Heart right ventricle (tissue), 16 donors: ENCODE measurements around the gene TPRG1. TPM values are rescaled to one million over a fixed set of nuclear protein-coding genes. Genes with fewer than 3 reads are reported as not detected.

Source experiments
- ATAC-seq, 8 donors: fragments of 200-7000 bp; cut with Tn5 transposase; one replicate each; pipeline ENCODE4 v1.9.1; 2020; ENCODE audit warnings: mild to moderate bottlenecking in 8 of 8, moderate library complexity in 8 of 8, moderate number of reproducible peaks in 1 of 8
- DNase-seq, 2 donors: peaks; one replicate each; pipeline ENCODE4 v3.0.0-alpha.2; 2020
- H3K27ac ChIP-seq, 10 donors: fragments of 200-600 bp; sonication (generic) in 2 of 10; one replicate each; pipeline versions ENCODE4 v1.5.0 to v1.8.0; 2020 to 2022; ENCODE audit warnings: mild to moderate bottlenecking in 3 of 10
- H3K27me3 ChIP-seq, 7 donors: fragments of 200-600 bp; one replicate each; pipeline ENCODE4 v1.8.0; 2021 to 2022; ENCODE audit warnings: mild to moderate bottlenecking in 2 of 7
- H3K36me3 ChIP-seq, 9 donors: fragments of 200-600 bp; sonication (generic) in 1 of 9; one replicate each; pipeline versions ENCODE4 v1.5.0 to v1.8.0; 2020 to 2022; ENCODE audit warnings: mild to moderate bottlenecking in 2 of 9
- H3K4me1 ChIP-seq, 9 donors: fragments of 200-600 bp; sonication (generic) in 1 of 9; one replicate each; pipeline versions ENCODE4 v1.5.0 to v1.8.0; 2020 to 2022; ENCODE audit warnings: mild to moderate bottlenecking in 4 of 9
- H3K4me3 ChIP-seq, 10 donors: fragments of 200-600 bp; sonication (generic) in 2 of 10; one replicate each; pipeline versions ENCODE4 v1.5.0 to v1.8.0; 2020 to 2022; ENCODE audit warnings: mild to moderate bottlenecking in 7 of 10, moderate library complexity in 2 of 10
- H3K9me3 ChIP-seq, 11 donors: fragments of 200-600 bp in 10 of 11; sonication (generic) in 2 of 11; one replicate each; pipeline versions ENCODE4 v1.5.0 to v1.8.0; 2013 to 2022; ENCODE audit warnings: mild to moderate bottlenecking in 2 of 11, control low read depth in 1 of 11, moderate library complexity in 1 of 11
- WGBS, 2 donors: extraction: QIAGEN DNeasy Blood & Tissue Kit; methylation state at CpG; one replicate each; pipeline ENCODE4 v1.1.7; 2013; ENCODE audit warnings: inconsistent platforms in 1 of 2; 5-methylcytosine and 5-hydroxymethylcytosine counted together
- intact Hi-C, 10 donors: fragments of 100-400 bp; cut with DNase I; formaldehyde crosslinking; loops; one replicate each; pipeline versions ENCODE4 v1.11.1 to v1.14.2; 2022
- polyA plus RNA-seq, 2 donors: library from polyadenylated mRNA; stranded (reverse); fragments of 200-250 nt; gene quantifications; one replicate each; pipeline ENCODE4 v1.2.3, GENCODE V29; 2013
- total RNA-seq, 10 donors: library from RNA; stranded (reverse); fragmentation: NEBNext Ultra II Directional in 3 of 10; extraction: Animal tissue kit (Norgen Biotek cat#: 25700) in 3 of 10; gene quantifications; one replicate each; pipeline versions ENCODE4 v1.2.1 to v1.2.4, GENCODE V29; 2021 to 2023
- TF ChIP-seq, protein P1 (sequence below), 9 donors: fragments of 200-600 bp; sonication (generic) in 2 of 9; IDR thresholded peaks; one replicate each; pipeline versions ENCODE4 v1.5.0 to v1.8.0; 2021 to 2022; ENCODE audit warnings: antibody characterized with exemption in 9 of 9, mild to moderate bottlenecking in 5 of 9, moderate library complexity in 1 of 9
- donor health status: Arrhythmogenic right ventricular cardiomyopathy.
- donor health status: ischemic (EF 13 %, LVEDD 7.1; RV severe dilation, severe dysfunction).
- donor health status: healthy with polysubstance abuse.
- donor health status: DM: no; HTN: yes; CAD: no.
- donor health status: DM: no; HTN: no; CAD: no.
- donor health status: ischemic (EF 25% LVEDD 6.9; RV normal size, moderate dysfunction).
- donor health status: ischemic (EF 25% LVEDD 5.7; RV mildly dilated, moderate dysfunction).
- donor health status: healthy.
- donor health status: DM: yes; HTN: yes; CAD: no.
- donor health status: Ischemic cardiomyopathy.
- donor health status: ischemic (EF 35%, LVEDD 5.7; RV mildly dilated, moderate dysfunction).
- donor health status: nonischemic (EF 11% LVEDD 7.7; RV severe dilation, severe dysfunction).
- donor health status: DM: yes; HTN: yes; CAD: no.
- donor health status: PGD.
- donor health status: ischemic (EF 29% LVEDD 5.4; RV normal size, mild dysfunction).
- donor health status: nonischemic (EF 23%, LVEDD 6.1; RV moderate dilation, normal function).

The TPRG1 gene
- total and polyA plus RNA-seq, 12 donors = 0.62 to 3.1 (median 1.8) TPM

DNA sequence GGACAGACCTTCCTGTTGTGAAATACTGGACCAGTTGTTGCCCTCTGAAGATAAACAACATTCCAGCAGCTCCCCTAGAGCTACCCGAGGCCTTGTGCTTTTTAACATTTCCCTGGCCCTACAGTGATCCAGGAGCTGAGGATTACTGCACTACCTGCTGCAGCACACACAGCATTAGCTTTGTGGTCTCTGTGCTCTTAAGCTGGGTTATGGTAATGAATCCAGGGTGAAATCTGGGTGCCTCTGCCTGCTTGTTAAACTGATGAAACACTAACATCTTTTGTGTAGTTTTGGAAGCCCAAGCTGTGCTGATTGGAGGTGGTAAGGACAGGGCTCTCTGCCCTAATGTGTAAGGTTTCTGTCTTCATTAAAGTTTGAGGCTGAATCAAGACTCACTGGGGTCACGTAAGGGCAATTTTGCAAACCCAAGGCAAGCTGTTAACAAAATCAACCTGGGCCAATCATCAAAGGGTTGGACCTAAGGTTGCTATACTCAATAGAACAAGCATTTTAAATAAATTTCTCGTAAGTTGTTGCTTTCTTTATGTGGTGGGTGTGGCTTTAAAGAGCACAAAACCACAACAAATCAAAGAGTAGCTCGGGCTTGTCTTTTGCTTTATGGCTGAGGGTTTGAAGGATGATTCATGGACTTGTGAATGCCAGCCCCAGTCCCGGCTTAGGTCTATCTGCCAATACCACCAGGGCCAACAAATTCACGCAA, 183.9 kb downstream of the TPRG1 start:
- Histone ChIP-seq H3K36me3 (no peaks in the 10 kb centered on the region), H3K27me3 (no peaks in the 10 kb centered on the region), H3K9me3 (no peaks in the 10 kb centered on the region), H3K27ac (peak overlapping the region in 1 of 10 donors; percentile 60), H3K4me3 (no peak overlapping the region), H3K4me1 (peaks cover 0 to 14% (median 0%) of the 10 kb centered on the region in 9 donors)
- WGBS, 2 donors = 65 to 80% methylated on average over 6 of the region's 6 CpGs
- no peak for DNase-seq
- peak in 4 of 8 donors; percentile 33 to 52 (median 44) for ATAC-seq
- intact Hi-C loops = no loop called here
- TF ChIP-seq, protein P1, sequence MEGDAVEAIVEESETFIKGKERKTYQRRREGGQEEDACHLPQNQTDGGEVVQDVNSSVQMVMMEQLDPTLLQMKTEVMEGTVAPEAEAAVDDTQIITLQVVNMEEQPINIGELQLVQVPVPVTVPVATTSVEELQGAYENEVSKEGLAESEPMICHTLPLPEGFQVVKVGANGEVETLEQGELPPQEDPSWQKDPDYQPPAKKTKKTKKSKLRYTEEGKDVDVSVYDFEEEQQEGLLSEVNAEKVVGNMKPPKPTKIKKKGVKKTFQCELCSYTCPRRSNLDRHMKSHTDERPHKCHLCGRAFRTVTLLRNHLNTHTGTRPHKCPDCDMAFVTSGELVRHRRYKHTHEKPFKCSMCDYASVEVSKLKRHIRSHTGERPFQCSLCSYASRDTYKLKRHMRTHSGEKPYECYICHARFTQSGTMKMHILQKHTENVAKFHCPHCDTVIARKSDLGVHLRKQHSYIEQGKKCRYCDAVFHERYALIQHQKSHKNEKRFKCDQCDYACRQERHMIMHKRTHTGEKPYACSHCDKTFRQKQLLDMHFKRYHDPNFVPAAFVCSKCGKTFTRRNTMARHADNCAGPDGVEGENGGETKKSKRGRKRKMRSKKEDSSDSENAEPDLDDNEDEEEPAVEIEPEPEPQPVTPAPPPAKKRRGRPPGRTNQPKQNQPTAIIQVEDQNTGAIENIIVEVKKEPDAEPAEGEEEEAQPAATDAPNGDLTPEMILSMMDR (IDR thresholded peaks at IDR 0.05) = no peak

DNA sequence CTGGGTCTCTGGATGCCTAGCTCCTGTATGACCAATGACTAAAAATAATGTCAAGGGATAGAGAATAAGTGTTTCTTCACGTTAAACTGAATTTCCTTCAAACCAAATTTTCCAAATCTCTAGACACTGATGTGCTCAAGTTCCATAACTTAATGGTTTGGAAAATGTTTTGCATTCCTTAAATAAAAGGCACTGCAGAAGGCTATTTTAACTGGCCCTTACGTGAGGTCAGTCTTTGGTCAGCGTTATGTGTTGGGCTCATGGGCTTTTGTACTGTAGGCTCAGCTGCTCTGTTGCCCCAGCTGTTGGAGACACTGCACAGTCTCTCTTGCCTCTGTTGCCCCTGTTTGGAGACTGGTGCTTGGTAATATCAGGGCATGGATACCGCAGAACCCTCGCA, 188.5 kb downstream of the TPRG1 start:
- H3K4me3 ChIP-seq = no peak overlapping the region
- no peaks in the 10 kb centered on the region for H3K9me3 ChIP-seq
- H3K36me3 ChIP-seq = no peaks in the 10 kb centered on the region
- no peak for DNase-seq
- WGBS, 2 donors = 78 to 82% methylated on average over 5 of the region's 5 CpGs
- H3K27ac ChIP-seq = no peak overlapping the region
- peaks cover 0 to 9% (median 0%) of the 10 kb centered on the region in 9 donors for H3K4me1 ChIP-seq
- intact Hi-C loops = no loop called here
- no peak for ATAC-seq
- no peaks in the 10 kb centered on the region for H3K27me3 ChIP-seq
- TF ChIP-seq, protein P1 (IDR thresholded peaks at IDR 0.05) = no peak

DNA sequence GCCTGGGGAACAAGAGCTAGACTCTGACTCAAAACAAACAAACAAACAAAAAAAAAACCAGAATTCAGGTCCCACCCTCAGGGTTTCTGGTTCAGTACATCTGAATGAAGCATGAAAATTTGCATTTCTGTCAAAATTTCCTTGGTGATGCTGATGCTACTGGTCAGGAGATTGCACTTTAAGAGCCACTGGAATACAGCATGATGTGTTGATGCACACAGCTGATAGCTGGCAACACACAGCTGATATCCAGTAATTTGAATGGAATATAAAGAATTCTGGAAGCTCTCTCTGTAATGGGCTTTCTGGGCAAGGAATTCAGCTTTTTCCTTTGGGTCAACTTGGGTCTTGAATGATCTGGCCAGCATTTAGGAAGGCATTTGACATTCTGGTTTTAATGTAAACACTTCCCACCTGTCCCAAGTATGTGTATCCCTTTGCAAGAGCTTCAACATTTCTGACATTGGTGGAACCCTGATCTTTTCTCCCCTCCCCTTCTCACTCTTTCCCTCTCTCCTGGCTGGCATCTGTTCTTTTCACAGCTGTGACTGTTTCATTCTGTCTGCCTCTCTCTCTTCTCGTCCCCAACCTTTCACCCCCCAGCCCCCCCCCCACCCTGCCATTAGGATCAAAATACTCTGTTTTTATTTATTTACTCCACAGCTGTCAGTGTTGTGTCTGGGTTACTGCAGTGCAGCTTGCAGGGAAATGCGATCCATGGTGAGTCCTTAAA, 189.5 kb downstream of the TPRG1 start:
- ATAC-seq (no peak), DNase-seq (no peak)
- no peaks in the 10 kb centered on the region for H3K4me1 ChIP-seq
- WGBS, 2 donors = 56 to 63% methylated on average over 2 of the region's 2 CpGs
- TF ChIP-seq, protein P1 (IDR thresholded peaks at IDR 0.05) = no peak
- H3K27me3 ChIP-seq = no peaks in the 10 kb centered on the region
- H3K4me3 ChIP-seq = no peak overlapping the region
- no peaks in the 10 kb centered on the region for H3K36me3 ChIP-seq
- no peaks in the 10 kb centered on the region for H3K9me3 ChIP-seq
- H3K27ac ChIP-seq = no peak overlapping the region
- intact Hi-C loops = no loop called here

DNA sequence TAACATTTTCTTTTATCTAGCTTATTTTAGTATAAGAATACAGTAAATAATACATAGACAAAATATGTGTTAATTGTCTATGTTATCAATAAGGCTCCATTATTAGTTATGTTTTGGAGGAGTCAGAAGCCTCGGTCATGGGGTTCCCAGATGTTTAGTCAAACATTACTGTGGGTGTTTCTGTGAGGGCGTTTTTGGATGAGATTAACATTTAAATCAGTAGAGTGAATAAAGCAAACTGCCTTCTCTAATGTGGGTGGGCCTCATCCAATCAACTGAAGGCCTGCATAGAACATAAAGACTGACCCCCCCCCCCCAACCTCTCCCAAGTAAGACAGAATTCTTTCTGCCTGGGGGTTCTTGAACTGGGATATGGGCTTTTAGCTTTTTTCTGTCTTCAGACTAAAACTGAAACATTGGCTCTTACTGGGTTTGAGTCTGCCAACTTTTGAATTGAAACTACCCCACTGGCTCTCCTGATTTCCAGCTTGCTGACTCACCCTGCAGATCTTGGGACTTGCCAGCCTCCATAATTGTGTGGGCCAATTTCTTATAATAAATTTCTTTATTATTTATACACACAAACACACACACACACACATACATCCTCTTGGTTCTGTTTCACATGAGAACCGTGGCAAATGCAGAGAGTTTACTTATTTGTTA, 192.0 kb downstream of the TPRG1 start:
- H3K9me3 ChIP-seq = no peaks in the 10 kb centered on the region
- peak in 4 of 8 donors; percentile 14 to 42 (median 37) for ATAC-seq
- DNase-seq = peak in 1 of 2 donors; percentile 5
- H3K4me1 ChIP-seq = no peaks in the 10 kb centered on the region
- H3K36me3 ChIP-seq = no peaks in the 10 kb centered on the region
- TF ChIP-seq, protein P1 (IDR thresholded peaks at IDR 0.05) = no peak
- no peak overlapping the region for H3K27ac ChIP-seq
- WGBS, 2 donors = 62 to 75% methylated on average over 3 of the region's 3 CpGs
- intact Hi-C loops = no loop called here
- H3K4me3 ChIP-seq = no peak overlapping the region
- H3K27me3 ChIP-seq = no peaks in the 10 kb centered on the region
